Suprapubic skin (tissue), 4 donors: ENCODE results near the gene HSD17B7.

Source experiments
- EP300 ChIP-seq: sonication (generic); formaldehyde crosslinking; IDR thresholded peaks from one replicate; pipeline ENCODE4 v1.6.1; 2017; ENCODE audit warnings: antibody characterized with exemption
- POLR2A ChIP-seq, 2 donors: fragments of 450-650 bp; IDR thresholded peaks; one replicate each; pipeline ENCODE4 v1.6.1; 2017; ENCODE audit warnings: antibody characterized with exemption in 2 of 2, mild to moderate bottlenecking in 2 of 2, moderate library complexity in 2 of 2
- POLR2AphosphoS5 ChIP-seq, 3 donors: sonication (generic); formaldehyde crosslinking; IDR thresholded peaks; one replicate each; pipeline ENCODE4 v1.6.1; 2017; ENCODE audit warnings: antibody characterized with exemption in 3 of 3
- TF ChIP-seq, protein P1 (sequence below), 2 donors: fragments of 200-600 bp in 1 of 2; fragments of 450-650 bp in 1 of 2; sonication (generic) in 1 of 2; IDR thresholded peaks; one replicate each; pipeline ENCODE4 v1.5.1; 2016 to 2019; ENCODE audit warnings: antibody characterized with exemption in 2 of 2, mild to moderate bottlenecking in 1 of 2, moderate library complexity in 1 of 2

- TF ChIP-seq, protein P1, sequence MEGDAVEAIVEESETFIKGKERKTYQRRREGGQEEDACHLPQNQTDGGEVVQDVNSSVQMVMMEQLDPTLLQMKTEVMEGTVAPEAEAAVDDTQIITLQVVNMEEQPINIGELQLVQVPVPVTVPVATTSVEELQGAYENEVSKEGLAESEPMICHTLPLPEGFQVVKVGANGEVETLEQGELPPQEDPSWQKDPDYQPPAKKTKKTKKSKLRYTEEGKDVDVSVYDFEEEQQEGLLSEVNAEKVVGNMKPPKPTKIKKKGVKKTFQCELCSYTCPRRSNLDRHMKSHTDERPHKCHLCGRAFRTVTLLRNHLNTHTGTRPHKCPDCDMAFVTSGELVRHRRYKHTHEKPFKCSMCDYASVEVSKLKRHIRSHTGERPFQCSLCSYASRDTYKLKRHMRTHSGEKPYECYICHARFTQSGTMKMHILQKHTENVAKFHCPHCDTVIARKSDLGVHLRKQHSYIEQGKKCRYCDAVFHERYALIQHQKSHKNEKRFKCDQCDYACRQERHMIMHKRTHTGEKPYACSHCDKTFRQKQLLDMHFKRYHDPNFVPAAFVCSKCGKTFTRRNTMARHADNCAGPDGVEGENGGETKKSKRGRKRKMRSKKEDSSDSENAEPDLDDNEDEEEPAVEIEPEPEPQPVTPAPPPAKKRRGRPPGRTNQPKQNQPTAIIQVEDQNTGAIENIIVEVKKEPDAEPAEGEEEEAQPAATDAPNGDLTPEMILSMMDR (IDR thresholded peaks at IDR 0.05), result no peak
- TF ChIP-seq POLR2A (IDR thresholded peaks at IDR 0.05), result no peak
- TF ChIP-seq POLR2AphosphoS5 (IDR thresholded peaks at IDR 0.05), result no peak
- TF ChIP-seq EP300, result no peak
These were observed 33.4 kb downstream of the HSD17B7 start for GRCh38 chr1:162823771-162824525.
